GM18505 (cell line): ENCODE measurements around the gene PLEKHM3.
"Not testable (repeated sequence)": the region's sequence is repeated elsewhere in the genome, so short reads cannot be mapped to it uniquely, and the experiment has no call there.

Experiments used
- ATAC-seq: cut with Tn5 transposase; IDR thresholded peaks from one replicate; pipeline ENCODE4 v1.9.1; 2021; ENCODE audit not compliant: unreplicated experiment
- POLR2A ChIP-seq: IDR thresholded peaks from 4 replicates; pipeline ENCODE4 v1.6.1; 2011; ENCODE audit warnings: borderline replicate concordance; ENCODE audit not compliant: insufficient read depth, insufficient read length; ENCODE audit errors: extremely low read depth

Gene PLEKHM3

GRCh38 chr2:207928079-207928478 lies 97.2 kb downstream of the PLEKHM3 start:
- TF ChIP-seq POLR2A = no peak
- ATAC-seq = no peak

GRCh38 chr2:207926989-207927300 lies 98.4 kb downstream of the PLEKHM3 start:
- ATAC-seq = no peak
- no peak for TF ChIP-seq POLR2A

- ATAC-seq = no peak
- TF ChIP-seq POLR2A = no peak
Observed at GRCh38 chr2:207926133-207926988, 99.0 kb downstream of the PLEKHM3 start.

GRCh38 chr2:207925601-207926000 lies 99.7 kb downstream of the PLEKHM3 start:
- TF ChIP-seq POLR2A = no peak
- no peak for ATAC-seq

- no peak for TF ChIP-seq POLR2A
- ATAC-seq = no peak
Observed at GRCh38 chr2:207921606-207922005, 103.7 kb downstream of the PLEKHM3 start.

- ATAC-seq = no peak
- TF ChIP-seq POLR2A = no peak
Observed at GRCh38 chr2:207920721-207921120, 104.6 kb downstream of the PLEKHM3 start.

GRCh38 chr2:207920321-207920720 lies 105.0 kb downstream of the PLEKHM3 start:
- no peak for TF ChIP-seq POLR2A

GRCh38 chr2:207919164-207919919 lies 106.0 kb downstream of the PLEKHM3 start:
- ATAC-seq = no peak
- no peak for TF ChIP-seq POLR2A

More at GRCh38 chr2:207920321-207920720, 105.0 kb downstream of the PLEKHM3 start:
- ATAC-seq = no peak

GRCh38 chr2:207914716-207915115 lies 110.6 kb downstream of the PLEKHM3 start:
- no peak for TF ChIP-seq POLR2A
- ATAC-seq = no peak

- TF ChIP-seq POLR2A = no peak
Observed at GRCh38 chr2:207913772-207914358, 111.5 kb downstream of the PLEKHM3 start.

GRCh38 chr2:207911856-207912255 lies 113.5 kb downstream of the PLEKHM3 start:
- no peak for TF ChIP-seq POLR2A
- ATAC-seq = no peak

More at GRCh38 chr2:207913772-207914358, 111.5 kb downstream of the PLEKHM3 start:
- no peak for ATAC-seq

- no peak for ATAC-seq
Observed at GRCh38 chr2:207911215-207911614, 114.1 kb downstream of the PLEKHM3 start.

GRCh38 chr2:207906495-207906894 lies 118.8 kb downstream of the PLEKHM3 start:
- ATAC-seq = not testable (repeated sequence)

More at GRCh38 chr2:207911215-207911614, 114.1 kb downstream of the PLEKHM3 start:
- TF ChIP-seq POLR2A = no peak
